ENCODE data around the gene C14orf180.

Gene C14orf180

DNA sequence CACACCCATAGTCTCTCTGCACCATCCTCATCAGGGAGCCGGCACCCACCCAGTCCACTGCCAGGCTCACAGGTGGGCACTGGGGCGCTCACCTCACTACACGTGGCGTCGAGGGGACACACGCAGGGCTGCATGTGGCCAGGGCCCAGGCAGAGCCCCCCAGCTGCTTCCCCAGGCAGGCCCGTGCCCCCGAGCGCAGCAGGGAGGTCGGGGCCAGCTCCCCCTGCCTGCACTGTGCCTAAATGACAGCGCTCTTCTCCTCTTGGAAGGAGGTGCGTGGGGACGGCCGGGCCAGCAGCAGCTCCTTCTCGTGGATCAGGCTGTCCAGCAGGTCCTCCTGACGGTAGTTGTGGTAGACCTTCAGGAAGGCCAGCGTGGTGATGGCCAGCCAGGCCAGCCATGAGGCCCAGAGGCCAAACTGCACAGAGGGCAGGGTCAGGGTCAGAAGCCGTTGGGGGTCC lies 13.7 kb downstream of the C14orf180 start:
- no peaks in the 10 kb centered on the region for H3K9me3 ChIP-seq (ENCODE audit: control insufficient read depth, insufficient read depth, low read length)
- no peaks in the 10 kb centered on the region for H3K36me3 ChIP-seq (ENCODE audit: control insufficient read depth, insufficient read depth, low read length)
- no peak overlapping the region for H3K4me3 ChIP-seq (ENCODE audit: low read depth, low read length)
- no peak overlapping the region for H3K9ac ChIP-seq (ENCODE audit: low read depth, low read length)
- no peaks in the 10 kb centered on the region for H3K27me3 ChIP-seq (ENCODE audit: control insufficient read depth, insufficient read depth, low read length)
- no peaks in the 10 kb centered on the region for H3K4me1 ChIP-seq (ENCODE audit: control insufficient read depth, insufficient read depth, low read length)

DNA sequence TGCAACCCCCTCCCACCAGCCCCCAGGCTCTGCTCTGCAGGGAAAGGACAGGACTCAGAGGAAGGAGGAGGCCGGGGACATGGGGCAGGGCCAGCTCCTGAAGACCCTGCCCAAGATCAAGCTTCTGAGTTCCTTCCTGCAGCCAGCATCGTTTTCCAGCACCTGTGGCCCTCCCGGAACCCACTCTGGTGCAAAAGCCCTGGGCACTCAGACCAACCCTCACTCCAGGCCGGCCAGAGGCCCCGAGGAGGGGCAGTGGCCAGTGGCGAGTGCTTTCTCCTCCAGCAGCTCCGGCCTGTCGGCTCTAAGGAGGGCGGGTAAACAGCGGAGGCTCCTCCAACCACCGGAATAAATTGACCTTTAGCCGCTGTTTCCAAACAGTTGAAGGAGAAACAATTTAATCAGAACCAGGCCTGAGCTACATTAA lies 14.2 kb downstream of the C14orf180 start:
- no peaks in the 10 kb centered on the region for H3K4me1 ChIP-seq (ENCODE audit: control insufficient read depth, insufficient read depth, low read length)
- H3K27me3 ChIP-seq (ENCODE audit: control insufficient read depth, insufficient read depth, low read length): no peaks in the 10 kb centered on the region

DNA sequence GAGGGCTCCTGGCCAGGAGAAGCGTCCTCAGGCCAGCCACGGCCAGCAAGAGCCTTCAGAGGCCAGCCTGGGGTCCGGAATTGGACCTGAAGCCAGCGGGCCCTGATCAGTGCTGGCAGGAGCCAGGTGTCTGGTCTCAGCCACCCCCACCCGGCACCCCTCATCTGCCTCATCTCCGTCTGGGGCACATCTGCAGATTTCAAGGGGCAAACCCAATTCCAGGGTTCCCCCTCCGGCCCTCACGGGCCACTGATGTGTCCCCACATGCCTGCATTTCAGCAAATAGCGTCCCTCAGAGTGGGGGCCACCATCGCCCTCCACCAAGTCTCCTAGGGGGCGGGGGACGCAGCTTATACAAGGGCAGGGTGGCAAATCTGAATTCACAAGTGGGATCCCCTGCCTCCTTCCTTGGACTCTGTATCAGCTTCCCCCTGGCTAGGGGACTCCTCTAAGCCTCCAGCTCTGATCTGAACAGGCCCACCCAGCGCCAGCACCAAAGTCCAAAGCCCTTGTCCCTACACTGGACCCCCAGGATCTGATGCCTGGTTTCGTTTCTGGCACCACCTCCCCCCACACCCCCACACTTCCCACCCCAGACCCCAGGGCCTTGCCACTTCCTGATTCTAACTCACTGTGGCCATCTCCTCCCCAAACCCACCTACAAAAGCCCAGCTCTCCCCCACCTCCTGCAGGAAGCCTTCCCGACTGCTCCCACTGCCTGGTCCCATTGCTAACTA lies 14.9 kb downstream of the C14orf180 start:
- Histone ChIP-seq H3K4me1 (ENCODE audit: control insufficient read depth, insufficient read depth, low read length) (no peaks in the 10 kb centered on the region), H3K9me3 (ENCODE audit: control insufficient read depth, insufficient read depth, low read length) (no peaks in the 10 kb centered on the region), H3K9ac (ENCODE audit: low read depth, low read length) (no peak overlapping the region), H3K4me3 (ENCODE audit: low read depth, low read length) (no peak overlapping the region), H3K27me3 (ENCODE audit: control insufficient read depth, insufficient read depth, low read length) (no peaks in the 10 kb centered on the region), H3K36me3 (ENCODE audit: control insufficient read depth, insufficient read depth, low read length) (no peaks in the 10 kb centered on the region)

More for the DNA sequence above, 14.2 kb downstream of the C14orf180 start:
- no peak overlapping the region for H3K9ac ChIP-seq (ENCODE audit: low read depth, low read length)
- no peaks in the 10 kb centered on the region for H3K36me3 ChIP-seq (ENCODE audit: control insufficient read depth, insufficient read depth, low read length)
- H3K4me3 ChIP-seq (ENCODE audit: low read depth, low read length): no peak overlapping the region
- no peaks in the 10 kb centered on the region for H3K9me3 ChIP-seq (ENCODE audit: control insufficient read depth, insufficient read depth, low read length)

DNA sequence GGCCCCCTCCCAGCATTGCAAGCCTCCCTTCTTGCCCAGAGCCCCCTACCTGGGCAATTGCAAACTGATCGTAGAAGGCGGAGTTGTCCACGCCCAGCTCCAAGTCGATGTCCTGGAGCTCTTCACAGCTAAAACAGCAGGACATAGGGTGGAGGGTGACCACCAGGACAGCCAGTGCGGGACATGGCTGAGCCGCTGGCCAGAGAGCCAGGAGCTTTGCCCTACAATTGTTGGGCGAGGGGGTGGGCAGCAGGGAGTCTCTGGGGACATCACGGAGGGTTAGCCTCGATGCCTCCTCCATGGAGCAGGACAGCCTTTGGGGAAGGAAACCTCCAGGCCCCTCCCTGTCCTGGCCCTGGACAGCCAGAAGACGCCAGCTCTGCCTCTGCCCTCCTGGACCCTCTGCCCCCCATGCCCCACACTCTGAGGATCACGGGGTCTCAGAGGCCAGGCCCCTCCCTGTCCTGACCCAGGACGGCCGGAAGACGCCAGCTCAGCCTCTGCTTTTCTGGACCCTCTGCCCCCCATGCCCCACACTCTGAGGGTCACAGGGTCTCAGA lies 15.6 kb downstream of the C14orf180 start:
- Histone ChIP-seq H3K27me3 (ENCODE audit: control insufficient read depth, insufficient read depth, low read length) (no peaks in the 10 kb centered on the region), H3K9ac (ENCODE audit: low read depth, low read length) (no peak overlapping the region), H3K9me3 (ENCODE audit: control insufficient read depth, insufficient read depth, low read length) (no peaks in the 10 kb centered on the region), H3K4me1 (ENCODE audit: control insufficient read depth, insufficient read depth, low read length) (no peaks in the 10 kb centered on the region), H3K36me3 (ENCODE audit: control insufficient read depth, insufficient read depth, low read length) (no peaks in the 10 kb centered on the region), H3K4me3 (ENCODE audit: low read depth, low read length) (no peak overlapping the region)

DNA sequence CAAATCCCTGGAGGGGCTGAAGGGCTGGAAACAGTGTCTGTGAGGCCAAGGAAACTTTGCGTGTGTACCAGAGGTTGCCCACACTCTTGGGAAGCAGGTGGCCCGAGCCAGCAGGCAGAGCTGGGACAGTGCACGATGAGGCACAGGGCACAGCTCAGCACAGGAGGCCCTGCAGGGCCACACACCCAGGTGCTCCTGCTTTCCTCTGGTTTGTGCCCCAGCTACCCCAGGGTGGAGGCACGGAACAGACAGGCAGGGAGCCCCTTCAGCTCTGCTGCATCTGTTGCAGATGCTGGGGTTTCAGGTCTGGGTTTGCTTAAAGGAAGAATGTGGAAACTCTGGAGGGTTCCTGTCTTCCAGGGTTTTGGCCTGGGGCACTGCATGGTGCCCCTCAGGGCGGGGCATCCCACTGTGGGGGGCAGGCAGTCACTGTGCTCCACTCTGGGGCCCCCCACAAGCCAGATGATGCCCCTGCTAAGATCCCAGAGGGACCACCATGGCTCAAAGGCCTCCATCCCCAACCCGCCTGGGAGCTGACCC lies 16.4 kb downstream of the C14orf180 start:
- no peak overlapping the region for H3K9ac ChIP-seq (ENCODE audit: low read depth, low read length)
- H3K27me3 ChIP-seq (ENCODE audit: control insufficient read depth, insufficient read depth, low read length): no peaks in the 10 kb centered on the region
- no peaks in the 10 kb centered on the region for H3K4me1 ChIP-seq (ENCODE audit: control insufficient read depth, insufficient read depth, low read length)

DNA sequence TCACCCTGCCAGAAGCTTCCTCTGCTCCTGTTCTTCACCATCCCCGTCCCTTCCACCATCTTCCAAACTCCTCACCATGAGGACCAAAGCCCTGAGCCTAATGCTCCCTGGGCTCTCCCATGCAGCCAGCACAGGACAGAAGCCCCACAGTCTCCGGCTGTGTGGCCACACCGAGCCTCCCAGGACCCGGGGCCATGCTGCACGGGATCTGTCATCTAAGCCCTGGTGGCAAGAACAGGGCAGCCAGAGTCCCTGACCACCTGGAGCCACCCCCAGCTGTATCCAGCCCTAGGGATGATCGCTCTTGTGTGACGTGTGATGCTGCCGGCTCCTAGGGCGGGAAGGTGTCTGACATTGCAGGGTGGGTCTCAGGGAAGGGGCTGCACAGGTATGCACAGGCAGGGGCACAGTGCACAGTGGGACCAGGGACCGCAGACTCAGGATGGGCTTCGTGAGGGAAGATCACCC lies 16.9 kb downstream of the C14orf180 start:
- Histone ChIP-seq H3K4me3 (ENCODE audit: low read depth, low read length) (no peak overlapping the region), H3K27me3 (ENCODE audit: control insufficient read depth, insufficient read depth, low read length) (no peaks in the 10 kb centered on the region), H3K9ac (ENCODE audit: low read depth, low read length) (no peak overlapping the region), H3K9me3 (ENCODE audit: control insufficient read depth, insufficient read depth, low read length) (no peaks in the 10 kb centered on the region), H3K4me1 (ENCODE audit: control insufficient read depth, insufficient read depth, low read length) (no peaks in the 10 kb centered on the region), H3K36me3 (ENCODE audit: control insufficient read depth, insufficient read depth, low read length) (no peaks in the 10 kb centered on the region)

More for the DNA sequence above, 16.4 kb downstream of the C14orf180 start:
- no peaks in the 10 kb centered on the region for H3K9me3 ChIP-seq (ENCODE audit: control insufficient read depth, insufficient read depth, low read length)
- H3K36me3 ChIP-seq (ENCODE audit: control insufficient read depth, insufficient read depth, low read length): no peaks in the 10 kb centered on the region
- H3K4me3 ChIP-seq (ENCODE audit: low read depth, low read length): no peak overlapping the region

DNA sequence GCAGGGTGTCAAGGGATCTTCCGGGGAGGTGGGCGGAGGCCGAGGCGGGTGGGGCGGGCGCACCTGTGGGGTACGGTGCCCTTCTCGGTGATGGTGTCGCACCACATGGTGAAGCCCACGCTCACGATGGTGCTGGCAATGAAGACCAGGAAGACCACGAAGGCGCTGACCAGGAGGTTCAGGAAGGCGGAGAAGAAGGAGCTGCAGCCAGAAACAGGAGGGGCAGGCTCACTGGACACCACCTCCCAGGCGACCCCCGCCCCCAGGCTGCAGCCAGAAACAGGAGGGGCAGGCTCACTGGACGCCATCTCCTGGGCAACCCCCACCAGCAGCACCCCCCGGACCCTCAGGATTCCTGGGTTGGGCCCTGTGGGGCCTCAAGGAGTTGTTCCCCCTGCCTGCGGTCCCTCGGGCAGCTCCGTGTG lies 17.4 kb downstream of the C14orf180 start:
- Histone ChIP-seq H3K4me3 (ENCODE audit: low read depth, low read length) (no peak overlapping the region), H3K27me3 (ENCODE audit: control insufficient read depth, insufficient read depth, low read length) (no peaks in the 10 kb centered on the region), H3K9me3 (ENCODE audit: control insufficient read depth, insufficient read depth, low read length) (no peaks in the 10 kb centered on the region), H3K9ac (ENCODE audit: low read depth, low read length) (no peak overlapping the region), H3K36me3 (ENCODE audit: control insufficient read depth, insufficient read depth, low read length) (no peaks in the 10 kb centered on the region), H3K4me1 (ENCODE audit: control insufficient read depth, insufficient read depth, low read length) (no peaks in the 10 kb centered on the region)

DNA sequence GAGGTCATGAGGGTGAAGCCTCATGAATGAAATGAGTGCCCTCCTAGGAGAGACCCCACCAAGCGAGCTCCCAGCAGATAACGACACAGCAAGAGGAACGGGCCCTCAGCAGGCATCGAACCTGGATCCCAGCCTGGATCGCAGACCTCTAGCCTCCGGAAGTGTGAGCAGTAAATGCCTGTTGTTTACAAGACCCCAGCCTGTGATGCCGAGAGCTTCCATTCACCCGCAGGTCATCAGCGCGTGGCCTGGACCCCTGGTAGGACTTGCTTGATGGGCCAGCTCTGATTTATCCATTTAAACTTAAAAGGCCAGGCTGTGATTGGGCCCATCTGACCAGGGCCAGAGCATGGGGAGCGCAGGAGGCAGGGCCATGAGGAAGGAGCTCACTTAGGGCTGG lies 18.0 kb downstream of the C14orf180 start:
- H3K27me3 ChIP-seq (ENCODE audit: control insufficient read depth, insufficient read depth, low read length): no peaks in the 10 kb centered on the region
- H3K4me1 ChIP-seq (ENCODE audit: control insufficient read depth, insufficient read depth, low read length): no peaks in the 10 kb centered on the region
- no peaks in the 10 kb centered on the region for H3K36me3 ChIP-seq (ENCODE audit: control insufficient read depth, insufficient read depth, low read length)
- no peak overlapping the region for H3K4me3 ChIP-seq (ENCODE audit: low read depth, low read length)
- H3K9me3 ChIP-seq (ENCODE audit: control insufficient read depth, insufficient read depth, low read length): no peaks in the 10 kb centered on the region
- no peak overlapping the region for H3K9ac ChIP-seq (ENCODE audit: low read depth, low read length)

DNA sequence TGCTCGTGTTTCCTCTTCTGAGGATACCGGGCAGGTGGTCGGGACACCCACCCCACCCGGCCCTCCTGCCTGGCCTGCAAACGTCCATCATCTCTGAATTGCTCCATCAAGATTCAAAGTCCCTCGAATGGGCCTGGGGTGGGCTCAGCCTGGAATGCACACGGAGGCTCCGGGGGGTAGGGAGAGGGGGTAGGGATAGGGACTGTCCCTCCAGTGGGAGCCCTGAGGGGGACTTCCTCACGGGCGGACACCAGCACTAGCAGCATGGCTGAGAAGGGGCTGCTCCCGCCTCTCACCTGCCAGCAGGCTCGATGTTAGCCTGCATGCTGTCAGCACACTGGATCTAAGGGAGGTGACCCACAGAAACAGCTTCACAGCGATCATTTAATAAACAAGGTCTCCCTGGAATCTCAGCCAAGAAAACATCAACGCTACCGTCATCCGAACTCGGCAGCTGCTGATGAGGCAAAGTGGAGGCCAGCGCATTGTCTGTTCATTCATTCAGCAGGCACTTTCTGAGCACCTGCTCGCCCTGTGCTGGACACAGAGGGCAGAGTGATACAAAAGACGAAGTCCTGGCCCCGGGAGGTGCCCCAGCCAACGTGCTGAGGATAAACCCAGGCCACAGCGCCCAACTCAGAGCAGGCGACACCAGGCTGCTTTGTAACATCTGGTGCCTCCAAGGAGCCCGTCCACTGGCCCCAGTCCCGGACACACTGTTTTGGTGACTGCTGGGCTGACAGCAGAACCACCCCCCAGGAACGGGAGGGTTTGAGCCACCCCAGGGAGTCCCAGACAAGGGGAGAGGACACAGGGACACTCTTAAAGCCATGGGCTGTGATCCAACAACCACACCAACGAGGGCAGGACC lies 18.7 kb downstream of the C14orf180 start:
- no peaks in the 10 kb centered on the region for H3K9me3 ChIP-seq (ENCODE audit: control insufficient read depth, insufficient read depth, low read length)
- no peaks in the 10 kb centered on the region for H3K27me3 ChIP-seq (ENCODE audit: control insufficient read depth, insufficient read depth, low read length)
- no peaks in the 10 kb centered on the region for H3K4me1 ChIP-seq (ENCODE audit: control insufficient read depth, insufficient read depth, low read length)
- no peaks in the 10 kb centered on the region for H3K36me3 ChIP-seq (ENCODE audit: control insufficient read depth, insufficient read depth, low read length)
- H3K9ac ChIP-seq (ENCODE audit: low read depth, low read length): no peak overlapping the region
- no peak overlapping the region for H3K4me3 ChIP-seq (ENCODE audit: low read depth, low read length)

DNA sequence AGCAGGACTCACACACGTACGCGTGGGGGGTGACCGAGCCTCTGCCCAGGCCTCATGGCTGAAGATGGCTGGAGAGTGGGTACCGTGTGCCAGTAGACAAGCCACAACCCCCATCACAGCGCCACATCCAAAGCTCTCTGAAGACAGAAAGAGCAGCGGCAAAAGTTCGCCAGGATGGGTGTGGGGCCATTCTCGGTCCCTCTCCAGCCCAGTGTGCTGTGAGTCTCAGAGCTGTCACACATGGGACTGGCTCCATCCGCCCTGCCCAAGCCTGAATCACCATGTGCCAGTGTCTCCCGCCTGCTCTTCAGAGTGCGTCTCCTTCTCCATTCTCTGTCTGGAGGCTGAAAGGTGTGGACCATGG lies 19.3 kb downstream of the C14orf180 start:
- no peaks in the 10 kb centered on the region for H3K4me1 ChIP-seq (ENCODE audit: control insufficient read depth, insufficient read depth, low read length)
- peaks cover 4% of the 10 kb centered on the region for H3K27me3 ChIP-seq (ENCODE audit: control insufficient read depth, insufficient read depth, low read length)
- no peaks in the 10 kb centered on the region for H3K9me3 ChIP-seq (ENCODE audit: control insufficient read depth, insufficient read depth, low read length)
- H3K4me3 ChIP-seq (ENCODE audit: low read depth, low read length): no peak overlapping the region
- no peak overlapping the region for H3K9ac ChIP-seq (ENCODE audit: low read depth, low read length)
- H3K36me3 ChIP-seq (ENCODE audit: control insufficient read depth, insufficient read depth, low read length): no peaks in the 10 kb centered on the region

DNA sequence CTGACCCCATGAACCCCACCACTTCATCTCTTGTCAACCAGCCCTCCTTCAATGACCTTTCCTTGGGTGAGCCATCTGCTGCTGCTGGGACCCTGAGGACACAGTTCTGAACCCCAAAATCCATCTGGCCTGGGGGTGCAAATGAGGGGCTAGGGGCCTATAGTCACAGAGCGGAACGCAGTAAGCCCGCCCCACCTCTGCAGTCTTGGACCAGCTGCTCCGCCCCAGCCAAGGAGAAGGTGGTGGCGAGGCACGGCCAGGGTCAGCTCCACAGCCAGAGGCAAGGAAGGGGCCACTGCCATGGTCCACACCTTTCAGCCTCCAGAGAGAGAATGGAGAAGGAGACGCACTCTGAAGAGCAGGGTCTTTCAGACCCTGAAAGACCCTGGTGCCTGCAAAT lies 19.9 kb downstream of the C14orf180 start:
- H3K9ac ChIP-seq (ENCODE audit: low read depth, low read length): no peak overlapping the region
- H3K9me3 ChIP-seq (ENCODE audit: control insufficient read depth, insufficient read depth, low read length): no peaks in the 10 kb centered on the region
- H3K27me3 ChIP-seq (ENCODE audit: control insufficient read depth, insufficient read depth, low read length): peaks cover 7% of the 10 kb centered on the region
- H3K36me3 ChIP-seq (ENCODE audit: control insufficient read depth, insufficient read depth, low read length): no peaks in the 10 kb centered on the region
- H3K4me1 ChIP-seq (ENCODE audit: control insufficient read depth, insufficient read depth, low read length): no peaks in the 10 kb centered on the region
- no peak overlapping the region for H3K4me3 ChIP-seq (ENCODE audit: low read depth, low read length)

Measured in iPS-15b (cell line).